ENCODE measurements around the gene PPM1B.
A peak's percentile ranks its signal among the peaks of the same experiment; 100 is the strongest.

Gene PPM1B

DNA sequence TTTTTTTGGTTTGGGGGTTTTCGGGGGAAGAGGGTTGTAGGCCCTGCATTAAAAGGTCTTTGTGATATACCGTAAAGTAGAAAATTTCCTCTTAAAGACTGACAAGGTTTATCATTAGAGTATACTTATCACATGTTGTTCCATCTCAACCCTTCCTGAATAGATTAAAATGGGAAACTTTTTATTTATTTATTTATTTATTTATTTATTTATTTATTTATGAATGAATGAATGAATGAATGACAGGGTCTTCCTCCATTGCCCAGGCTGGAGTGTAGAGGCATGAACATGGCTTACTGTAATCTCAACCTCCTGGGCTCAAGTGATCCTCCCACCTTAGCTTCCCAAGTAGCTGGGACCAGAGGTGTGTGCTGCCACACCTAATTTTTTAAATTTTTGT is 58.1 kb downstream of the PPM1B start:
- ChIA-PET CTCF (no interaction called here), POLR2A (interaction anchor here (0.7 to 0.8 kb wide), 2 partner anchors 45 to 59 kb away, joined by 5 to 11 read pairs; no protein-coding TSS in a partner anchor)
- H3K4me1 ChIP-seq (ENCODE audit: control insufficient read depth, insufficient read depth, low read length), result no peaks in the 10 kb centered on the region
- H3K36me3 ChIP-seq (ENCODE audit: control insufficient read depth in 2 of 2, insufficient read depth in 1 of 2, low read length in 2 of 2), result peaks cover 4 to 8% of the 10 kb centered on the region in 2 experiments
- no peak overlapping the region for H3K27ac ChIP-seq (ENCODE audit: extremely low read depth, low read depth, low read length)
- H3K9me3 ChIP-seq (ENCODE audit: control insufficient read depth, insufficient read depth, low read depth, low read length), result no peaks in the 10 kb centered on the region
- H3K4me3 ChIP-seq (ENCODE audit: low read depth, low read length), result no peak overlapping the region
- TF ChIP-seq SETDB1 (IDR thresholded peaks at IDR 0.05; ENCODE audit: insufficient read length, low read length), result no peak
- 0 out of 2 replicates have a peak, but pooled peaks have one; percentile 17 for TF ChIP-seq ZNF266 (tag by site-specific recombination; IDR thresholded peaks at IDR 0.05; ENCODE audit: low read depth)
- peak; percentile 40 for TF ChIP-seq ZNF555 (tag by site-specific recombination; conservative IDR thresholded peaks at IDR 0.05)
- no peak for TF ChIP-seq TRIM28 (IDR thresholded peaks at IDR 0.05; ENCODE audit: borderline replicate concordance, low read length)
- TF ChIP-seq ZNF366 (tag by site-specific recombination; conservative IDR thresholded peaks at IDR 0.05), result no peak
- TF ChIP-seq ZNF221 (tag by site-specific recombination; IDR thresholded peaks at IDR 0.05; ENCODE audit: borderline replicate concordance), result no peak
- TF ChIP-seq ZNF18 (tag by site-specific recombination; IDR thresholded peaks at IDR 0.05), result no peak
- no peak for TF ChIP-seq RBAK (tag by site-specific recombination; IDR thresholded peaks at IDR 0.05)
- peak; percentile 9; the same call in 1 of the 2 replicates for TF ChIP-seq ZNF654 (tag by site-specific recombination; IDR thresholded peaks at IDR 0.05; ENCODE audit: low read depth)
- no peak for TF ChIP-seq ZBTB10 (tag by site-specific recombination; IDR thresholded peaks at IDR 0.05)
- TF ChIP-seq ZNF571 (tag by site-specific recombination; IDR thresholded peaks at IDR 0.05), result no peak
- TF ChIP-seq, protein P1, sequence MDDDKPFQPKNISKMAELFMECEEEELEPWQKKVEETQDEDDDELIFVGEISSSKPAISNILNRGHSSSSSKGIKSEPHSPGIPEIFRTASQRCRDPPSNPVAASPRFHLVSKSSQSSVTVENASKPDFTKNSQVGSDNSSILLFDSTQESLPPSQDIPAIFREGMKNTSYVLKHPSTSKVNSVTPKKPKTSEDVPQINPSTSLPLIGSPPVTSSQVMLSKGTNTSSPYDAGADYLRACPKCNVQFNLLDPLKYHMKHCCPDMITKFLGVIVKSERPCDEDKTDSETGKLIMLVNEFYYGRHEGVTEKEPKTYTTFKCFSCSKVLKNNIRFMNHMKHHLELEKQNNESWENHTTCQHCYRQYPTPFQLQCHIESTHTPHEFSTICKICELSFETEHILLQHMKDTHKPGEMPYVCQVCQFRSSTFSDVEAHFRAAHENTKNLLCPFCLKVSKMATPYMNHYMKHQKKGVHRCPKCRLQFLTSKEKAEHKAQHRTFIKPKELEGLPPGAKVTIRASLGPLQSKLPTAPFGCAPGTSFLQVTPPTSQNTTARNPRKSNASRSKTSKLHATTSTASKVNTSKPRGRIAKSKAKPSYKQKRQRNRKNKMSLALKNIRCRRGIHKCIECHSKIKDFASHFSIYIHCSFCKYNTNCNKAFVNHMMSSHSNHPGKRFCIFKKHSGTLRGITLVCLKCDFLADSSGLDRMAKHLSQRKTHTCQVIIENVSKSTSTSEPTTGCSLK (tag by site-specific recombination; IDR thresholded peaks at IDR 0.05), result no peak
- TF ChIP-seq, protein P2, sequence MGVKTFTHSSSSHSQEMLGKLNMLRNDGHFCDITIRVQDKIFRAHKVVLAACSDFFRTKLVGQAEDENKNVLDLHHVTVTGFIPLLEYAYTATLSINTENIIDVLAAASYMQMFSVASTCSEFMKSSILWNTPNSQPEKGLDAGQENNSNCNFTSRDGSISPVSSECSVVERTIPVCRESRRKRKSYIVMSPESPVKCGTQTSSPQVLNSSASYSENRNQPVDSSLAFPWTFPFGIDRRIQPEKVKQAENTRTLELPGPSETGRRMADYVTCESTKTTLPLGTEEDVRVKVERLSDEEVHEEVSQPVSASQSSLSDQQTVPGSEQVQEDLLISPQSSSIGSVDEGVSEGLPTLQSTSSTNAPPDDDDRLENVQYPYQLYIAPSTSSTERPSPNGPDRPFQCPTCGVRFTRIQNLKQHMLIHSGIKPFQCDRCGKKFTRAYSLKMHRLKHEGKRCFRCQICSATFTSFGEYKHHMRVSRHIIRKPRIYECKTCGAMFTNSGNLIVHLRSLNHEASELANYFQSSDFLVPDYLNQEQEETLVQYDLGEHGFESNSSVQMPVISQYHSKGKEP (tag by site-specific recombination; IDR thresholded peaks at IDR 0.05), result no peak
- peak; percentile 42; the same call in 1 of the 2 replicates for TF ChIP-seq REST (tag by site-specific recombination; IDR thresholded peaks at IDR 0.05)
- no peak for TF ChIP-seq ZIC2 (tag by site-specific recombination; IDR thresholded peaks at IDR 0.05)
- peak; percentile 67 for TF ChIP-seq ZNF518A (tag by site-specific recombination; conservative IDR thresholded peaks at IDR 0.05; ENCODE audit: low read depth)
- TF ChIP-seq, protein P3, sequence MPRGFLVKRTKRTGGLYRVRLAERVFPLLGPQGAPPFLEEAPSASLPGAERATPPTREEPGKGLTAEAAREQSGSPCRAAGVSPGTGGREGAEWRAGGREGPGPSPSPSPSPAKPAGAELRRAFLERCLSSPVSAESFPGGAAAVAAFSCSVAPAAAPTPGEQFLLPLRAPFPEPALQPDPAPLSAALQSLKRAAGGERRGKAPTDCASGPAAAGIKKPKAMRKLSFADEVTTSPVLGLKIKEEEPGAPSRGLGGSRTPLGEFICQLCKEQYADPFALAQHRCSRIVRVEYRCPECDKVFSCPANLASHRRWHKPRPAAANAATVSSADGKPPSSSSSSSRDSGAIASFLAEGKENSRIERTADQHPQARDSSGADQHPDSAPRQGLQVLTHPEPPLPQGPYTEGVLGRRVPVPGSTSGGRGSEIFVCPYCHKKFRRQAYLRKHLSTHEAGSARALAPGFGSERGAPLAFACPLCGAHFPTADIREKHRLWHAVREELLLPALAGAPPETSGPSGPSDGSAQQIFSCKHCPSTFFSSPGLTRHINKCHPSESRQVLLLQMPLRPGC (tag by site-specific recombination; IDR thresholded peaks at IDR 0.05), result no peak
- TF ChIP-seq ZNF16 (tag by site-specific recombination; IDR thresholded peaks at IDR 0.05; ENCODE audit: low read depth), result no peak
- TF ChIP-seq ZNF677 (tag by site-specific recombination; IDR thresholded peaks at IDR 0.05), result no peak
